Fibroblast of skin of left quadriceps (primary cell): ENCODE measurements around the gene KCNJ9.
A peak's percentile ranks its signal among the peaks of the same experiment; 100 is the strongest.

Experiments
- DNase-seq, 2 experiments: peaks; one replicate each; pipeline ENCODE4 v3.0.0-alpha.2; 2013; ENCODE audit warnings: low read depth in 2 of 2

The KCNJ9 gene

GRCh38 chr1:160066829-160067745 is 14.3 kb upstream of the KCNJ9 start:
- no peak for DNase-seq

- no peak for DNase-seq
Observed at GRCh38 chr1:160068225-160068624, 13.1 kb upstream of the KCNJ9 start.

- no peak for DNase-seq
Observed at GRCh38 chr1:160069460-160070231, 11.7 kb upstream of the KCNJ9 start, which contains the start of gene KCNJ10. KCNJ10 (minus strand) TSS chr1:160070160; CDS start chr1:160042532, 27,628 bp downstream.

GRCh38 chr1:160070243-160071163 is 10.8 kb upstream of the KCNJ9 start:
- peak; percentile 16 to 28 for DNase-seq

- DNase-seq, result no peak
Observed at GRCh38 chr1:160071289-160071688, 10.0 kb upstream of the KCNJ9 start.

GRCh38 chr1:160074865-160075264 is 6.5 kb upstream of the KCNJ9 start:
- DNase-seq, result no peak

GRCh38 chr1:160075836-160076235 is 5.5 kb upstream of the KCNJ9 start:
- no peak for DNase-seq

- no peak for DNase-seq
Observed at GRCh38 chr1:160076295-160076694, 5.0 kb upstream of the KCNJ9 start.

GRCh38 chr1:160077486-160077885 is 3.9 kb upstream of the KCNJ9 start:
- no peak for DNase-seq

- no peak for DNase-seq
Observed at GRCh38 chr1:160078512-160079195, 2.7 kb upstream of the KCNJ9 start.

- no peak for DNase-seq
Observed at GRCh38 chr1:160079448-160079847, 1.9 kb upstream of the KCNJ9 start.

GRCh38 chr1:160080381-160081100 is 797 bp upstream of the KCNJ9 start:
- no peak for DNase-seq

- DNase-seq, result no peak
Observed at GRCh38 chr1:160082487-160082886, 1.1 kb downstream of the KCNJ9 start.

GRCh38 chr1:160082926-160083325 is 1.6 kb downstream of the KCNJ9 start:
- DNase-seq, result no peak

- no peak for DNase-seq
Observed at GRCh38 chr1:160083968-160084770, 2.8 kb downstream of the KCNJ9 start.

GRCh38 chr1:160084771-160085321 is 3.5 kb downstream of the KCNJ9 start:
- DNase-seq, result no peak

GRCh38 chr1:160085686-160086455 is 4.5 kb downstream of the KCNJ9 start:
- DNase-seq, result peak; percentile 25

GRCh38 chr1:160086456-160086892 is 5.1 kb downstream of the KCNJ9 start:
- no peak for DNase-seq
